Stomach (tissue), 4 donors: ENCODE data around the gene CD59.

Experiments
- CTCF ChIP-seq, 7 experiments: fragments of 450-650 bp in 4 of 7; fragments of 200-600 bp in 3 of 7; sonication (generic) in 3 of 7; IDR thresholded peaks; one replicate each; pipeline ENCODE4 v1.5.1; 2016 to 2019; ENCODE audit warnings: antibody characterized with exemption in 7 of 7, control low read depth in 2 of 7, mild to moderate bottlenecking in 1 of 7
- EP300 ChIP-seq: sonication (generic); formaldehyde crosslinking; IDR thresholded peaks from one replicate; pipeline ENCODE4 v1.6.1; 2017; ENCODE audit warnings: antibody characterized with exemption
- POLR2A ChIP-seq, 4 donors: fragments of 450-650 bp; IDR thresholded peaks; one replicate each; pipeline ENCODE4 v1.6.1; 2016; ENCODE audit warnings: antibody characterized with exemption in 4 of 4, control low read depth in 2 of 4, mild to moderate bottlenecking in 1 of 4, moderate library complexity in 1 of 4
- POLR2AphosphoS5 ChIP-seq, 3 donors: sonication (generic); formaldehyde crosslinking; IDR thresholded peaks; one replicate each; pipeline ENCODE4 v1.6.1; 2016; ENCODE audit warnings: antibody characterized with exemption in 3 of 3

- no peak for TF ChIP-seq POLR2AphosphoS5 (IDR thresholded peaks at IDR 0.05)
- no peak for TF ChIP-seq POLR2A (IDR thresholded peaks at IDR 0.05)
- TF ChIP-seq CTCF (IDR thresholded peaks at IDR 0.05) = no peak
- no peak for TF ChIP-seq EP300
These were observed 17.2 kb upstream of the CD59 start for GRCh38 chr11:33753304-33753967.
